RWPE1 (cell line): ENCODE data around the gene ARMS2.
A peak's percentile ranks its signal among the peaks of the same experiment; 100 is the strongest.

Experiments
- CTCF ChIA-PET: fragments of 350-600 bp; sonication (Branson Sonifier 250); formaldehyde crosslinking; extraction: SDS; loops from one replicate; lab custom pipeline; 2021; lab: Yijun Ruan, JAX
- POLR2A ChIA-PET: fragments of 400-600 bp; formaldehyde crosslinking; extraction: SDS; loops from one replicate; lab custom pipeline; 2020; ENCODE audit warnings: antibody characterized with exemption; ENCODE audit not compliant: low non-redundant PET; lab: Yijun Ruan, JAX
- DNase-seq: peaks from one replicate; pipeline ENCODE4 v3.0.0; 2012; ENCODE audit warnings: low spot score
- H3K27ac ChIP-seq: fragments of 450-650 bp; 2 replicates; pipeline ENCODE4 v1.5.1; 2017
- CTCF ChIP-seq: fragments of 450-650 bp; conservative IDR thresholded peaks from 2 replicates; pipeline ENCODE4 v1.5.1; 2017; ENCODE audit warnings: low read depth, mild to moderate bottlenecking

ARMS2 gene

GRCh38 chr10:122478971-122479370 is 24.5 kb downstream of the ARMS2 start:
- H3K27ac ChIP-seq, result peak overlapping the region; percentile 75
- no peak for DNase-seq
- TF ChIP-seq CTCF, result no peak
- ChIA-PET CTCF (interaction anchor here (0.7 kb wide), 2 partner anchors 10 to 86 kb away, joined by 3 read pairs; no protein-coding TSS in a partner anchor), POLR2A (no interaction called here)

DNA sequence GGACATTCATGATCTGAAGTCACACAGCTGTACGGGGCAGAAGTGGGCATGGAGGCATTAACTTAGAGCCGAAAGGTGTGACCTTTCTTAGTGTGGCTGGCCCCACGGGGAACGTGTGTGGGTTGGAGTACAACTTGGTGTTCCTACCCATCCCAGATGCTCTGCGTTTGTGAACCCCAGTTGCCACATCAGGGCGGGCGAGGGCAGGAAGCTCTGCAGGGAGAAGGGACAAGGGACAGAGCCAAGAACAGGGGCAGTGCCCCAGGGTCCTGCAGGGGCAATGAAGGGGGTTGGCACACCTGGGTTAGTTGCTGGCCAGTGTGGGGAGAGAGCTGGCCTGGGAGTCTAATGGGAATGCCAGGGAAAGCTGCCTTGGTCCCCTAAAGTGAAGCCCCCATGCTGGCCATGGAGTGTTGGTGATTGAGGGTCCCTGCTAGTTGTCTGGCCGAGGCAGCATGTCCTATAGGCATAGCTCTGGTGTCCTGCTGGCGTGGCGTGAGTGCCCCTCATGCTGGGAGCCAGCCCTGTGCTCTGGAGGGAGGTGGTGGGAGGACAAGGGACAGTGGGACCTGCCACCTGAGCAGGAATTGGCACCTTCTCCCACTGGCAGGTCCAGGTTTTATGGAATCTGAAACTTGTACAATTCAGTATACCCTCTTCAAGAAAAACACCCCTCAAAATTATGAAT is 25.8 kb downstream of the ARMS2 start:
- CTCF ChIA-PET, result interaction anchor here (0.6 to 1.1 kb wide), 2 partner anchors 11 to 125 kb away, joined by 3 to 4 read pairs; no protein-coding TSS in a partner anchor
- no peak for TF ChIP-seq CTCF
- peak overlapping the region; percentile 75 for H3K27ac ChIP-seq
- POLR2A ChIA-PET, result no interaction called here
- DNase-seq, result no peak

- H3K27ac ChIP-seq, result peak overlapping the region; percentile 56
- no peak for DNase-seq
- CTCF ChIA-PET, result interaction anchor here (0.6 kb wide), 1 partner anchor 84 kb away, joined by 4 read pairs; no protein-coding TSS in a partner anchor
- TF ChIP-seq CTCF, result no peak
- POLR2A ChIA-PET, result no interaction called here
These were observed 27.0 kb downstream of the ARMS2 start for GRCh38 chr10:122481296-122482056.

DNA sequence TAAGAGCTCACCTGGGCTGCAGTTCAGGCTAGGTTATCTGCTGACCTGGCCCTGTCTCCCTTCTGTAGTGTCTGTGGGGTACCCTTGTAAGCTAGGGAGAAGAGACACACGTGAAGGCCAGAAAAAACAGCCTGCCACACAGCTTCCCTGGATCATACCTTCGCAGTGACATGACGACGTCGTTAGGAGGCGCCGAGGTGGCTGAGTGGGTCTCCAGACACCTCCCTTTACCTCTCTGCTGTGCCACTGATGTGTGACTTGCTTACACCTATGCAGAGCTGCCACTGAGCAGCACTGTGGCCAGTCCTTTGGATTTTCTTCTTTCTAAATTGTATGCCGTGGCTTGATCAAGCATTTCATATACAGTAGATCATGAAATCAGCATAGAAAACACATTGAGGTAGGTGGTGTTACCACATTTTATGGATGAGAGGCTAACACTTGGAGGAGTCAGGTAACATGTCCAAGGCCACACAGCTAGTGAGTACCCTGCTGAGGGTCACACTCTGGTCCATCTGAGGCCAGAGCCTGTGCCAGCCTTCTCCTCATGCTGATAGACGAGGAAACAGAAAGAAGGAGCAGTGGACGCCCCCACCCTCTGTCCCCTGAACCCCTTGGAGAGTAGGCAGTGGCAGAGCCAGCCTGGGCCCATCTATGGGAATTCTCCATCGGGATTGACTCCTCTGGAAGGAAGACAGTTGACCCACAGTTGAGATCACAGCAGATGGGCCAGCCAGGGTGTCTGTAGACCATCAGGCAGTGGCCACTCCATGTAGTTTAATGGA is 30.0 kb downstream of the ARMS2 start:
- POLR2A ChIA-PET, result no interaction called here
- TF ChIP-seq CTCF, result no peak
- no peak for DNase-seq
- peak overlapping the region; percentile 63 for H3K27ac ChIP-seq
- CTCF ChIA-PET, result no interaction called here

- ChIA-PET CTCF (no interaction called here), POLR2A (no interaction called here)
- no peak for DNase-seq
- peak overlapping the region; percentile 60 for H3K27ac ChIP-seq
- TF ChIP-seq CTCF, result no peak
These were observed 31.2 kb downstream of the ARMS2 start for GRCh38 chr10:122485670-122486069.
